ENCODE measurements around the gene CETP.

The CETP gene

GRCh38 chr16:56935201-56935600 lies 26.5 kb upstream of the CETP start:
- DNase-seq = no peak

GRCh38 chr16:56936491-56936890 lies 25.3 kb upstream of the CETP start:
- no peak for DNase-seq

- no peak for DNase-seq
These were observed 24.8 kb upstream of the CETP start for GRCh38 chr16:56936950-56937349.

GRCh38 chr16:56938664-56939513 lies 22.9 kb upstream of the CETP start:
- peak in 1 of 2 experiments; percentile 12 for DNase-seq

- DNase-seq = no peak
These were observed 21.9 kb upstream of the CETP start for GRCh38 chr16:56939801-56940200.

GRCh38 chr16:56941092-56941491 lies 20.7 kb upstream of the CETP start:
- no peak for DNase-seq

- no peak for DNase-seq
These were observed 19.9 kb upstream of the CETP start for GRCh38 chr16:56941856-56942331.

- no peak for DNase-seq
These were observed 17.9 kb upstream of the CETP start for GRCh38 chr16:56943761-56944375.

GRCh38 chr16:56944954-56945839 lies 16.6 kb upstream of the CETP start:
- no peak for DNase-seq

GRCh38 chr16:56945847-56946527 lies 15.8 kb upstream of the CETP start:
- no peak for DNase-seq

- DNase-seq = no peak
These were observed 14.8 kb upstream of the CETP start for GRCh38 chr16:56946767-56947603.

GRCh38 chr16:56947604-56947995 lies 14.2 kb upstream of the CETP start:
- DNase-seq = no peak

- DNase-seq = no peak
These were observed 13.5 kb upstream of the CETP start for GRCh38 chr16:56948234-56948633.

- DNase-seq = no peak
These were observed 11.7 kb upstream of the CETP start for GRCh38 chr16:56950051-56950450.

GRCh38 chr16:56950455-56950854 lies 11.3 kb upstream of the CETP start:
- DNase-seq = no peak

- DNase-seq = peak; percentile 27 to 31
These were observed 10.6 kb upstream of the CETP start for GRCh38 chr16:56950881-56951771.

- DNase-seq = no peak
These were observed 8.7 kb upstream of the CETP start for GRCh38 chr16:56953006-56953405.

- DNase-seq = no peak
These were observed 5.7 kb upstream of the CETP start for GRCh38 chr16:56956076-56956475.

- no peak for DNase-seq
These were observed 5.0 kb upstream of the CETP start for GRCh38 chr16:56956756-56957155.

GRCh38 chr16:56960681-56961281 lies 969 bp upstream of the CETP start:
- no peak for DNase-seq

All from activated CD4-positive, alpha-beta T cell treated with anti-CD3 and anti-CD28 coated beads, Interleukin-2, amount 50 U/mL, for 4 hours (primary cell).